HG03060 (cell line): ENCODE results near the gene FOXC1.

Experiments used
- ATAC-seq: cut with Tn5 transposase; IDR thresholded peaks from one replicate; pipeline ENCODE4 v1.9.1; 2021; ENCODE audit warnings: low read depth, moderate number of reproducible peaks; ENCODE audit not compliant: unreplicated experiment

The FOXC1 gene

DNA sequence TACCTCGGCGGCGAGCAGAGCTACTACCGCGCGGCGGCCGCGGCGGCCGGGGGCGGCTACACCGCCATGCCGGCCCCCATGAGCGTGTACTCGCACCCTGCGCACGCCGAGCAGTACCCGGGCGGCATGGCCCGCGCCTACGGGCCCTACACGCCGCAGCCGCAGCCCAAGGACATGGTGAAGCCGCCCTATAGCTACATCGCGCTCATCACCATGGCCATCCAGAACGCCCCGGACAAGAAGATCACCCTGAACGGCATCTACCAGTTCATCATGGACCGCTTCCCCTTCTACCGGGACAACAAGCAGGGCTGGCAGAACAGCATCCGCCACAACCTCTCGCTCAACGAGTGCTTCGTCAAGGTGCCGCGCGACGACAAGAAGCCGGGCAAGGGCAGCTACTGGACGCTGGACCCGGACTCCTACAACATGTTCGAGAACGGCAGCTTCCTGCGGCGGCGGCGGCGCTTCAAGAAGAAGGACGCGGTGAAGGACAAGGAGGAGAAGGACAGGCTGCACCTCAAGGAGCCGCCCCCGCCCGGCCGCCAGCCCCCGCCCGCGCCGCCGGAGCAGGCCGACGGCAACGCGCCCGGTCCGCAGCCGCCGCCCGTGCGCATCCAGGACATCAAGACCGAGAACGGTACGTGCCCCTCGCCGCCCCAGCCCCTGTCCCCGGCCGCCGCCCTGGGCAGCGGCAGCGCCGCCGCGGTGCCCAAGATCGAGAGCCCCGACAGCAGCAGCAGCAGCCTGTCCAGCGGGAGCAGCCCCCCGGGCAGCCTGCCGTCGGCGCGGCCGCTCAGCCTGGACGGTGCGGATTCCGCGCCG lies 994 bp downstream of the FOXC1 start:
- ATAC-seq, result no peak

DNA sequence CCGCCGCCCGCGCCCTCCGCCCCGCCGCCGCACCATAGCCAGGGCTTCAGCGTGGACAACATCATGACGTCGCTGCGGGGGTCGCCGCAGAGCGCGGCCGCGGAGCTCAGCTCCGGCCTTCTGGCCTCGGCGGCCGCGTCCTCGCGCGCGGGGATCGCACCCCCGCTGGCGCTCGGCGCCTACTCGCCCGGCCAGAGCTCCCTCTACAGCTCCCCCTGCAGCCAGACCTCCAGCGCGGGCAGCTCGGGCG lies 1.5 kb downstream of the FOXC1 start:
- ATAC-seq, result no peak

DNA sequence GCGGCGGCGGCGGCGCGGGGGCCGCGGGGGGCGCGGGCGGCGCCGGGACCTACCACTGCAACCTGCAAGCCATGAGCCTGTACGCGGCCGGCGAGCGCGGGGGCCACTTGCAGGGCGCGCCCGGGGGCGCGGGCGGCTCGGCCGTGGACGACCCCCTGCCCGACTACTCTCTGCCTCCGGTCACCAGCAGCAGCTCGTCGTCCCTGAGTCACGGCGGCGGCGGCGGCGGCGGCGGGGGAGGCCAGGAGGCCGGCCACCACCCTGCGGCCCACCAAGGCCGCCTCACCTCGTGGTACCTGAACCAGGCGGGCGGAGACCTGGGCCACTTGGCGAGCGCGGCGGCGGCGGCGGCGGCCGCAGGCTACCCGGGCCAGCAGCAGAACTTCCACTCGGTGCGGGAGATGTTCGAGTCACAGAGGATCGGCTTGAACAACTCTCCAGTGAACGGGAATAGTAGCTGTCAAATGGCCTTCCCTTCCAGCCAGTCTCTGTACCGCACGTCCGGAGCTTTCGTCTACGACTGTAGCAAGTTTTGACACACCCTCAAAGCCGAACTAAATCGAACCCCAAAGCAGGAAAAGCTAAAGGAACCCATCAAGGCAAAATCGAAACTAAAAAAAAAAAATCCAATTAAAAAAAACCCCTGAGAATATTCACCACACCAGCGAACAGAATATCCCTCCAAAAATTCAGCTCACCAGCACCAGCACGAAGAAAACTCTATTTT lies 2.0 kb downstream of the FOXC1 start:
- no peak for ATAC-seq

DNA sequence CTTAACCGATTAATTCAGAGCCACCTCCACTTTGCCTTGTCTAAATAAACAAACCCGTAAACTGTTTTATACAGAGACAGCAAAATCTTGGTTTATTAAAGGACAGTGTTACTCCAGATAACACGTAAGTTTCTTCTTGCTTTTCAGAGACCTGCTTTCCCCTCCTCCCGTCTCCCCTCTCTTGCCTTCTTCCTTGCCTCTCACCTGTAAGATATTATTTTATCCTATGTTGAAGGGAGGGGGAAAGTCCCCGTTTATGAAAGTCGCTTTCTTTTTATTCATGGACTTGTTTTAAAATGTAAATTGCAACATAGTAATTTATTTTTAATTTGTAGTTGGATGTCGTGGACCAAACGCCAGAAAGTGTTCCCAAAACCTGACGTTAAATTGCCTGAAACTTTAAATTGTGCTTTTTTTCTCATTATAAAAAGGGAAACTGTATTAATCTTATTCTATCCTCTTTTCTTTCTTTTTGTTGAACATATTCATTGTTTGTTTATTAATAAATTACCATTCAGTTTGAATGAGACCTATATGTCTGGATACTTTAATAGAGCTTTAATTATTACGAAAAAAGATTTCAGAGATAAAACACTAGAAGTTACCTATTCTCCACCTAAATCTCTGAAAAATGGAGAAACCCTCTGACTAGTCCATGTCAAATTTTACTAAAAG lies 2.7 kb downstream of the FOXC1 start:
- ATAC-seq, result no peak

DNA sequence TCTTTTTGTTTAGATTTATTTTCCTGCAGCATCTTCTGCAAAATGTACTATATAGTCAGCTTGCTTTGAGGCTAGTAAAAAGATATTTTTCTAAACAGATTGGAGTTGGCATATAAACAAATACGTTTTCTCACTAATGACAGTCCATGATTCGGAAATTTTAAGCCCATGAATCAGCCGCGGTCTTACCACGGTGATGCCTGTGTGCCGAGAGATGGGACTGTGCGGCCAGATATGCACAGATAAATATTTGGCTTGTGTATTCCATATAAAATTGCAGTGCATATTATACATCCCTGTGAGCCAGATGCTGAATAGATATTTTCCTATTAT lies 3.2 kb downstream of the FOXC1 start:
- ATAC-seq, result no peak

DNA sequence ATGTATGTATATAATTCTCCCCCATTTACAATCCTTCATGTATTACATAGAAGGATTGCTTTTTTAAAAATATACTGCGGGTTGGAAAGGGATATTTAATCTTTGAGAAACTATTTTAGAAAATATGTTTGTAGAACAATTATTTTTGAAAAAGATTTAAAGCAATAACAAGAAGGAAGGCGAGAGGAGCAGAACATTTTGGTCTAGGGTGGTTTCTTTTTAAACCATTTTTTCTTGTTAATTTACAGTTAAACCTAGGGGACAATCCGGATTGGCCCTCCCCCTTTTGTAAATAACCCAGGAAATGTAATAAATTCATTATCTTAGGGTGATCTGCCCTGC lies 3.6 kb downstream of the FOXC1 start:
- ATAC-seq, result no peak

DNA sequence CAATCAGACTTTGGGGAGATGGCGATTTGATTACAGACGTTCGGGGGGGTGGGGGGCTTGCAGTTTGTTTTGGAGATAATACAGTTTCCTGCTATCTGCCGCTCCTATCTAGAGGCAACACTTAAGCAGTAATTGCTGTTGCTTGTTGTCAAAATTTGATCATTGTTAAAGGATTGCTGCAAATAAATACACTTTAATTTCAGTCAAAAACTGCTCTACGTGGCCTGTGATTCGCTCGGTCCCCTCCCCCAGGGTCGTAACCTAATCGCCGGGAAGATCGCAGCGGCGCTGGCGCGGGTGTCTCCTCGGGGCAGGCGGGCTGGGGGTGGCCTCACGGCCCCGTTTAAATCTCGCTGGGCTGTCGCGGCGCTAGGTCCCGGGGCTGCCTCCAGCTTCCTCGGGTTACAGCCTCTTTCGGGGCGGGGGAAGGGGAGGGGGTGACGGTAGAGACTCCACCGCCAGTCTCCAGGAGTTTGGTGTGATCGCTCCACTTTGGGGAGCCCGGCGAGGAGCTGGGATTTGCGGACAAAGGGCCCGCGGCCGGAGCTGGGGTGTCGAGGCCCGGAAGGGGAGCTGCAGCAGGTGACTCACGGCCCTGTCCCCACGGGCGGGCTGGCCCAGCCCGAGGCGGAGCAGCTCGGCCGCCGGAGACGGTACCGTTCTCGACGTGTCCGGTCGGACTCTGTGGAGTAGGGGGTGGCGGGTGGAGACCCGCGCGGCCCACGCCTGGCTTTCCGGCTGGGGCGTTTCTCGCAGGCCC lies 4.2 kb downstream of the FOXC1 start:
- no peak for ATAC-seq

DNA sequence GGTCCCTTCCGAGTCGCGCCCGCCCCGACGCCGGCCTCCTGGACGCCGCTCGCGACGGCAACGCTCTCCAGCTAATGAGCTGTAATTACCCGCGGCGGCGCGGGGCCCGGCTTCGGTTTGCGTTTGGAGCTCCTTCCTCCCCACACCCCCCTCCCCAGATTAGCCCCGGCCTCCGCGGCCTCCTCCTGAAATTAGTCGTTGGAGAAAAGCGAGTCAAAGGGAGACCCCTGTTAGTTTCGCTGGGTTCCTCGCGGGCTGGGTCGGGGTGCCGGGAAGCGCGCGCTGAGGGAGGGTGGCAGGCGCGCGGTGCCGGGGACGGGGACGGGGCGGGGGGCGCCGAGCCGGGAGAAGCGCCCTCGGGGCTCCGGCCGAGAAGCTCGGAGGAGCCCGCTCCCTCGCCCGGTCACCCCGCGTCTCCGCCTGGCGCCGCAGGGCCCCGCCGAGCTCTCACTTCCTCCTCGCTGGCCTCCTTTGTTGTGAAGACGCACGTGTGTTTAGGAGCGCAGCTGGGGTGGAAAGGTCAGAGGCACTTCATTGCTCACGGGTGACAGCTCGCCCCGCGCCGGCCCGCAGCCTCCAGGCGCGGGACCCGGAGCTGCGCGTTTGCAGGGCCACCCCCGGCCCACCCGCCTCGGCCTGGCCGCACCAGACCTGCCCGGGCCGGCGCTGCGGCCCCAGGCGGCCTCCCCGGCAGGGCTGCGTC lies 4.9 kb downstream of the FOXC1 start:
- no peak for ATAC-seq

DNA sequence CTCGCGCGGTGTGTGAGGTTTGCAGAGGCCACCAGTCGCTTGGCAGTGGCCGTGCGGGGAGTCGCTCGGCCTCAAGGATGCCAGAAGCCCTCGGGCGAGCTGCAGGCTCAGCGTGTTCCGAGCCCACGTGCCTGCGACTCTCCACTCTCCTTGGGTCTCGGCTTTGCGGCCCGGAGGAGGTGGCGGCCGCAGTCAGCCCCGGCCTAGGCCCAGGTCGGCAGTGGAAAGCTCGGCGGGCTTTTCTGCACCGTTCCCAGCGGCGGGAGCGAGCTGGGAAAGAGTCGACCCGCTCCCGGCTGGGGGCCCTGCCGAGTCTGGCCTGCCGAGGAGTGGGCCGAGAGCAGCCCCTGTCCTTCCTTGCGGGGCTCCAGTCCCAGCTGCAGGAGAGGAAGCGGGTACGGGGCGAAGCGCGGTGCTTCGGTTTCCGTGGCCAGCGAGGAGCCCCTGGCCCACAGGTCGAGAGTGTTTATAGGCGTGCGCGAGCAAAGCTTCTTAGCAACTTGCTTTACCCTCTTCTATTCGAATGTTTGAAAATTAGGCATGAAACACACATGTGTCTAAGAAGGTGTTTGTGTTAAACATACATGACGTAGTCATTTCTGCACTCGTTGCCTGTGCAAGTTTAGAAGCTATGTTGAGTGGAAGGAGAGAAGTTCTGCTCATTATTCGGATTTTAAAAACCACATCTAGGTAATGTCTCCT lies 5.6 kb downstream of the FOXC1 start:
- no peak for ATAC-seq

DNA sequence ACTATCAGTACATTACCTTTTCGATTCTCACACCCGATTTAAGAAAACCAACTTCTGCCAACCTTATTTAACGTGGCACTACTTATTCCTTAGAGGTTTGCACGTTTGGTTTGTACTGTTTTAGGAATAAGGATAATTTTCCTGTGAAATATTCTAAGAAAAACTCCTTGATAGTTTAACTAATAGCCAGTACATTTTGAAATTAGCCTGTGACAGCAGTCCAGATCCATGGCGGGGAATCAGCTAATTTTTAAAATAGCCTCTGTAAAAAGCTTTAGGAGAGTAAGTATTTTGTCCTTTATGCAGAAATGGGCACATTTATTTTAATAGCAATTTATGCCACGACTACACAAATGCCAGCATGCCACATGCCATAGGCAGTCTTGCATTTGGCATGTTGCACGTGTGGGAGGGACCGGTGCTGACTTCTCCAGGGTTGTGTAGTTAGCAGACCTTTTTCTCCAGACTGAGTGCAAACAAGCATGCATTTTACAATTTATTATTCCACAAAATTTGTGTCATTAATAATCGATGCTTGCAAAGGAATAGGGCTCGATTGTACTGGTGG lies 6.2 kb downstream of the FOXC1 start:
- no peak for ATAC-seq

DNA sequence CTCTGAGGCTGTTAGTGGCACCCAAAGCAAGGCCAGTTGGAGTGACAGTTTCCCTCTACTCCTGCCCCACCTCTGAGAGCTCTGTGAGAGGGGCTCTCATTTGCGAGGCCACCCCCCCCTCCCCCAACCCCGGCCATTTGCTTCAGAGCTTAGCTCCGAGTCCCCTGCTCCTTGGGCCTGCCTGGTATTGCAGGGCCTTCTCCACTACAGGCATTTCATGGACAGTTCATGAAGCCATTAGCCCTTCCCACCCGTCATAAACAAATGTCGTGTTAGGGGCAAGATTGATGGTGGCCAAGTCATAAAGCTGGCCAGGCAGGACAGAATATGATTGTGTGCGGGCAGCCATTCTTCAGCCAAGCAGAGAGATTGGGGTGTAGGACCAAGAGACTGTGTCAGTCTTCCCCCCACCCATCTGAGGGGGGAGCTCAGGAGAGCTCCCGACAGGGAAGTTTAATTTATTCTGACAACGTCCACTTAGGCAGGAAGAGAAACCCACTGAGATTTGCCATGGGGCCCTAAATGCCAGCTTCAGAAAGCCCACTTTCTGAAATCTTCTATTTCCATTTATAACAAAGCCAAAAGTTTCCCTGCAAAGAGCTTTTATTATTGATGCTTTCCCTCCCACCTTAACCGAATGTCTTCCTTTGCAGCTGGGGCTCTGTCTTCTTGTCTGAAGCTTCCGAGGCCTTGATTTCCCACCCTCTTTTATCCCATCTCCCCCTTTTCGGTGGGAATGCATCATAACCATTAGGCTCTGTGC lies 7.2 kb downstream of the FOXC1 start:
- no peak for ATAC-seq

DNA sequence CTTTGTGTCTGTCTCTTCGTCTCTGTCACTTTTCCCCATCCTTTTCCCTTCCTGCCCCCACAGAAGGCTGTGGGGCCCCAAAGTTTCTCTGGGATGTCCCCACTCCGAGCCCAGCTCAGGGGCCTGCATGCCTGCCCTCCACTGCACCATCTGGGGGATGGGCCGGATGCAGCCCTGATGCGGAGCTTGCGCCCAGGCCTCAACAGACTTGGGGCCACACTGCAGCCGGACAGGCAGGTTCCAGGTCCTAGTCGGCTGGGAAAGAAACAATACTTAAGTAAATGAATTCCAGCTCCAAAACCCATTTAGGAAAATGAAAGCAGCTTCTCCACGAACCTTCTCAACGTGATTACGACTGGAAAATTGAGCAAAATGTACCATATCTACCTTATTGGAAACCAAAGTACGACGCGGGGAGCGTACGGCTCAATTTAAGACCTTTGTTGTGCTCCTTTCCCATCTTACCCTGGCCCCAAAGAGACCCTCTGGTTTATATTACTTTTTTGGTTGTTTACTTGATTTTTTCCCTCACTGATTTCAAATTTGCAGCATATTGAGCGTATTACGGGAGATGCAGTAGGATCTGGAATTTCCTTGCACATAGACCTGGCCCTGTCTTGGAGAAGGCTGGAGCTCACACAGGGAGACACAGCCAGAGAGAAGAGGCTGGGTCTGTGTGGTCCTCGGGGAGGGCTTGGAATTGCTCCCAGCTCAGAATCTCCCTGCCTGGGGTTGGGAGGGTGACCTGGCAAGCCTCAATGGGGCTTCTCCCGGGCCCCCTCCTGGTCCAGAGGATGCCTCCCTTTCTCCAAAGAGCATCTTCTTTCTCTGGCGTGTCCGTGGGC lies 8.0 kb downstream of the FOXC1 start:
- no peak for ATAC-seq

DNA sequence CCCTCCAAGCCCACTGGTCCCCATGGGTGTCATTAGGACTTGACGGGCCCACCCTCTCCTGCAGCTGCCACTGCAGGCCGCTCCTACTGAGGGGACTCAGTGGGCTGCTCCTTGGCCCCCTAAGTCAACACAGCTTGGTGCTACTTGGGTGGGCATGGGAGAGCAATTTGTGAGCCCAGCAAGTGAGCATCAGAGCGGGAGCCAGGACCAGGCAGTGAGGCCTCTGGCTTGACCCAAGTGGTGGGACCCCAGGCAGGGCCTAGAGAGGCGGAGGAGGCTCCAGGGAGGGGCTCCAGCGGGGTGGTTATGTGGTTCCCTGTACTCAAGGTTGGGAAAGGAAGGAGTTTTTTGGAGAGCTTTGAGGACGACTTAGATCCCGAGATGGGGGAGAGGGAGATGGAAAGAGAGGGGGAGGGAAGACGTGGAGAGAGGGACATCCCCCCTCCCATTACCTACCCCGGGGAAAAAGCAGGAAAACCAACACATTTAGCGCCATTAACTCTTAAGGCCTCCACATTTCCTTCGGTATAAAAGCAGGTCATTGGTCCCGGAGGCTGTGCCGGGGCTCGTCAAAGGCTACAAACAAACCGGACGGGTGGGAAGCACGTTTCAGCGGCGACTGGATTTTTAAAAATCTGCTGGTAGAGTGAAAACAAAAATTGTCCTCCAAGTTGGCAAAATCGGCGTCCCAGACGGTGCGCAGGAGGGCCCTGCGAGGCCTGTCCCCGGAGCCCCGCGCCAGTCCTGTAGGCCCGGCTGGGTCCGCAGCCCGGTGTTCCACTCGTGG lies 8.8 kb downstream of the FOXC1 start:
- no peak for ATAC-seq

DNA sequence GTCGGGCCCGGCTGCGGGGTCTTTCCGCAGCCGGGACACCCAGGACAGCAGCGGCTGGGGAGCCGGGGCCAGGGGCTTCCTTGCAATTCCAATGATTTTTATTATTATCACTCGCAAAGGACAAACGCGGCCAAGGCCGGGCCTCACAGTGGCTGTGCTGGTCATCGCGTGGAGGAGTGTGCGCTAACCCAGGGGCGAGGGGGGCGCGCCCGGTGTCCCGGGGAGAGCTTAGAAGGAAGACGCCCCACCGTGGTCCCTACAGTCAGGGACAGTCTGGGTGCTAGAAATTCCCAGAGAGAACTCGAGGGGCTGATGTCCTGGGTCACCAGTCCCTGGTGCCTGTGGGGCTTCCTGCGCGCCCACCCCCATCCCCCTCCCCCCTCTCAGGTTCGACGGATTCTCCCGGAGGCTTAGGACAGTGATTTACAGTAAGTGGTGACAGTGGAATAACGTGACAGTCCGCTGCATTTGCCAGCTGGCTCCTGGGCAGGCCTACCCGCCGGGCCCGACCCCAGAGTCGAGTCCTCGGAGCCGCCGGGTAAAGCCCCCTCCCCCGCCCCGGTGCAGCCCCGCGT lies 9.5 kb downstream of the FOXC1 start:
- ATAC-seq, result no peak

DNA sequence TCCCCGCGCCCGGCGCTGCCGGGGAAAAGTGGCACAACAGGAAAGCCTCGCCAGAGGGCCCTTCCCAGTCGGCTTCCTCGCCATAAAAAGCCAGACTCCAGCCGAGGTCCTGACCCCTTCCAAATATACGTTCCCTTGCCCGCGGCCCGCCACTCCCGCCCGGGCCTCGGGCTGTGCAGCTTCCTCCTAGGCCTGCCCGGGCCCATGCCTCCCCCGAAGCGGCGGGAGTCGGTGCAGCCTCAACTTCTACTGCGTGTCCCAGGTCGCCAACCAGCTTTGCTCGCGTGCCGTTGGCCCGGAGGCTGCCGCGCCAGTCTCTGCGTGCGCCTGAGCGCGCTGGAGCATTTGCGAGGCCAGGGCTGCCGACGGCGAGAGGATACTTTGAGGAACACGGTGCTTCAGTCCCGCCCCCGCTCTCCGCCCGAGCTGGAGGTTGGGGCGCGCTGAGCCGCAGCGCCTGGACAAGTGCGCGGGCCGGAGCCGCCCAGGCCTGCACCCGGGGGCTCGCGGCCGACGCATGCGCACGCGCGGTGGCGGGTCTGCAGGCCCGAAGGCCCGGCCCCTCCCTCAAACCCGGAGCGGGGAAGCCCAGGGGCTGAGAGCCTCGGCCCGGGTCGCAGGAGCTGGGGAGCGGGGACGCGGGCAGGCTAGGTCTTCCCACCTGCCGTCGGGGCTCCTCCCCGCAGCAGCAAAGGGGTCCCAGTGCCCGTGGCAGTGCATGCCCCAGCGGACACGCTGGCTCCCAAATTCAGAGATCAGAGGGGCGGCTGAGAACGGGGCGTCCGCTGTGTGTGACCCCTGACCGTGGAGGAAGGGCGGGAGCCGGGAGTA lies 10.2 kb downstream of the FOXC1 start:
- ATAC-seq, result no peak

DNA sequence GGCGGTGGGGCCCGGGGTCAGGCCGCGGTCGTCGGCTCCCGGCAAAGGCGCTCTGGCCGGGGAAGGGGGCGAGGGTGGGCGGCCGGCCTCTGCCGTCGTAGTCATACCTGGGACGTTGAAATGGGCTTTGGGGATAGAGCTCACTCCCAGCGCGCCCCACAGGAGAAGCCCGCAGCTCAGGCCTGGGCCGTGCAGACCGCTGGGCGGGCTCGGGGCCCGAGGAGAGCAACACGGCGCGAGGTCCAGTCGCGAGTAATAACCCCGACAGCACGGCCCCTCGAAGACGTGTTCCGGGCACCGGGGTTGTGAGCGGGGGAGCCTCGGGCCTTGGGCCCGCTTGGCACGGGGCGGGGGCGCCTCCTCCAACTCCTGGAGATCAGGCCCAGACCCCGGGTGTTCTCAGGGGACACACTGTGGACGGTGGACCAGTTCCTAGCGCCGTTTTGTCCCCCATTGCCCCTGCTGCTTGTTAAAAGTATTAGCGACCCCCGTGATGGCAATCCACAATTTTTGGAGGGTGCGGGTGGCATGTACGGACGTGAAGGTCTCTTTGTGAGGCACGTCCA lies 10.9 kb downstream of the FOXC1 start:
- no peak for ATAC-seq
